H1 (cell line): ENCODE data around the gene WEE2. TPM values are rescaled to one million over a fixed set of nuclear protein-coding genes. Genes with fewer than 3 reads are reported as not detected.

Source experiments
- CTCF ChIA-PET: fragments of 300-600 bp; sonication (Branson Sonifier 250); formaldehyde crosslinking; loops from one replicate; lab custom pipeline; 2021; ENCODE audit not compliant: partially characterized antibody; lab: Charles Lee
- POLR2A ChIA-PET: fragments of 300-600 bp; sonication (Branson Sonifier 250); formaldehyde crosslinking; loops from one replicate; lab custom pipeline; 2021; ENCODE audit warnings: inconsistent platforms; ENCODE audit not compliant: partially characterized antibody; lab: Charles Lee
- DNase-seq, 2 experiments: peaks; one replicate each; pipeline versions ENCODE4 v3.0.0 to v3.0.0-alpha.2; 2010 to 2022; ENCODE audit warnings: low spot score in 2 of 2, low read depth in 1 of 2, mixed read lengths in 1 of 2
- FAIRE-seq: peaks from 2 replicates; lab custom pipeline; 2011; peaks lifted over from hg19 to GRCh38; lab: Jason Lieb, UNC
- H2AFZ ChIP-seq: 2 replicates; pipeline ENCODE4 v1.8.1; 2012; ENCODE audit warnings: low read length, inconsistent platforms
- H2AK5ac ChIP-seq: 2 replicates; pipeline ENCODE4 v1.6.1; 2013; ENCODE audit warnings: low read depth, low read length
- H2BK120ac ChIP-seq: replicated peaks from 2 replicates; pipeline ENCODE3; 2013; ENCODE audit warnings: low read depth, low read length, inconsistent platforms
- H2BK12ac ChIP-seq: 2 replicates; pipeline ENCODE4 v1.6.1; 2013; ENCODE audit warnings: low read depth, low read length
- H2BK15ac ChIP-seq: 2 replicates; pipeline ENCODE4 v1.6.1; 2013; ENCODE audit warnings: low read length
- H2BK20ac ChIP-seq: 2 replicates; pipeline ENCODE4 v1.6.1; 2013; ENCODE audit warnings: low read length
- H2BK5ac ChIP-seq: 2 replicates; pipeline ENCODE4 v1.6.1; 2013; ENCODE audit warnings: low read depth, low read length
- H3K14ac ChIP-seq: 2 replicates; pipeline ENCODE4 v1.6.1; 2013; ENCODE audit warnings: inconsistent platforms; ENCODE audit not compliant: insufficient read length
- H3K18ac ChIP-seq: 2 replicates; pipeline ENCODE4 v1.6.1; 2013; ENCODE audit warnings: low read length; ENCODE audit errors: extremely low read depth
- H3K23ac ChIP-seq: 2 replicates; pipeline ENCODE4 v1.6.1; 2013; ENCODE audit warnings: inconsistent platforms; ENCODE audit not compliant: insufficient read length
- H3K23me2 ChIP-seq: 2 replicates; pipeline ENCODE4 v1.6.1; 2013; ENCODE audit warnings: low read depth, low read length
- H3K27ac ChIP-seq: 2 replicates; pipeline ENCODE4 v1.6.1; 2011; ENCODE audit warnings: low read depth, low read length, inconsistent platforms
- H3K27me3 ChIP-seq, 4 experiments: replicated peaks in 1 of 4; 1 replicate in 1 of 4; 2 replicates in 3 of 4; pipeline versions ENCODE4 v1.6.1 to v1.8.1; 2011 to 2013; ENCODE audit warnings: low read length in 3 of 4, mild to moderate bottlenecking in 3 of 4, inconsistent platforms in 2 of 4, mixed read lengths in 2 of 4, moderate library complexity in 1 of 4; ENCODE audit not compliant: control insufficient read depth in 3 of 4, insufficient read depth in 3 of 4; ENCODE audit errors: extremely low read depth in 1 of 4
- H3K36me3 ChIP-seq, 4 experiments: 2 replicates each; pipeline versions ENCODE4 v1.6.1 to v1.8.1; 2011 to 2013; ENCODE audit warnings: mild to moderate bottlenecking in 4 of 4, low read length in 3 of 4, moderate library complexity in 2 of 4, control low read depth in 1 of 4, inconsistent platforms in 1 of 4; ENCODE audit not compliant: insufficient read depth in 4 of 4, control insufficient read depth in 2 of 4
- H3K4ac ChIP-seq: replicated peaks from 2 replicates; pipeline ENCODE3; 2013; ENCODE audit warnings: low read length, low read depth, mixed read lengths, inconsistent platforms; ENCODE audit not compliant: insufficient read length
- H3K4me1 ChIP-seq, 4 experiments: replicated peaks in 1 of 4; 1 replicate in 1 of 4; 2 replicates in 3 of 4; pipeline versions ENCODE4 v1.6.1 to v1.8.1; 2011 to 2013; ENCODE audit warnings: low read length in 3 of 4, inconsistent platforms in 2 of 4, mixed read lengths in 1 of 4; ENCODE audit not compliant: insufficient read depth in 4 of 4, control insufficient read depth in 3 of 4
- H3K4me2 ChIP-seq, 2 experiments: 2 replicates each; pipeline versions ENCODE4 v1.6.1 to v1.8.1; 2011 to 2013; ENCODE audit warnings: low read depth in 2 of 2, low read length in 2 of 2, control low read depth in 1 of 2, inconsistent platforms in 1 of 2, mild to moderate bottlenecking in 1 of 2; ENCODE audit not compliant: insufficient read depth in 1 of 2
- H3K4me3 ChIP-seq, 4 experiments: fragments of 200-600, 300-600 bp in 1 of 4; sonication (generic), shearing (Covaris generic), sonication (Bioruptor Twin) in 1 of 4; 2 replicates each; pipeline versions ENCODE4 v1.5.1 to v1.8.1; 2011 to 2016; ENCODE audit warnings: low read length in 4 of 4, low read depth in 3 of 4, control low read depth in 2 of 4, inconsistent platforms in 2 of 4, mild to moderate bottlenecking in 2 of 4, mixed read lengths in 1 of 4, moderate library complexity in 1 of 4; ENCODE audit not compliant: insufficient read depth in 2 of 4; ENCODE audit errors: extremely low read depth in 1 of 4
- H3K56ac ChIP-seq: replicated peaks from 2 replicates; pipeline ENCODE3; 2013; ENCODE audit warnings: low read depth, mild to moderate bottlenecking, mixed read lengths, low read length, inconsistent platforms; ENCODE audit not compliant: insufficient read length
- H3K79me1 ChIP-seq: 2 replicates; pipeline ENCODE4 v1.6.1; 2013; ENCODE audit warnings: low read depth, low read length, control low read depth
- H3K79me2 ChIP-seq, 2 experiments: 2 replicates each; pipeline versions ENCODE4 v1.6.1 to v1.8.1; 2012 to 2013; ENCODE audit warnings: low read length in 2 of 2, mild to moderate bottlenecking in 2 of 2, inconsistent platforms in 1 of 2; ENCODE audit not compliant: insufficient read depth in 2 of 2, control insufficient read depth in 1 of 2
- H3K9ac ChIP-seq, 4 experiments: replicated peaks in 1 of 4; 1 replicate in 1 of 4; 2 replicates in 3 of 4; pipeline versions ENCODE4 v1.6.1 to v1.8.1; 2011 to 2013; ENCODE audit warnings: low read depth in 3 of 4, low read length in 3 of 4, control low read depth in 2 of 4, mild to moderate bottlenecking in 2 of 4, moderate library complexity in 2 of 4, inconsistent platforms in 1 of 4; ENCODE audit errors: extremely low read depth in 1 of 4
- H3K9me3 ChIP-seq, 2 experiments: 2 replicates each; pipeline versions ENCODE4 v1.6.1 to v1.8.1; 2012 to 2013; ENCODE audit warnings: mild to moderate bottlenecking in 2 of 2, moderate library complexity in 2 of 2, control low read depth in 1 of 2, inconsistent platforms in 1 of 2, low read depth in 1 of 2, low read length in 1 of 2, mixed read lengths in 1 of 2; ENCODE audit not compliant: insufficient read depth in 2 of 2
- H4K20me1 ChIP-seq, 2 experiments: replicated peaks in 1 of 2; 2 replicates each; pipeline versions ENCODE3 to v1.8.1; 2011 to 2013; ENCODE audit warnings: inconsistent platforms in 2 of 2, low read length in 2 of 2, mild to moderate bottlenecking in 1 of 2; ENCODE audit not compliant: insufficient read depth in 2 of 2, control insufficient read depth in 1 of 2
- H4K5ac ChIP-seq: 2 replicates; pipeline ENCODE4 v1.6.1; 2013; ENCODE audit warnings: low read length, low read depth, mixed read lengths, inconsistent platforms; ENCODE audit not compliant: insufficient read length
- H4K8ac ChIP-seq: 2 replicates; pipeline ENCODE4 v1.8.0; 2013; ENCODE audit warnings: mild to moderate bottlenecking, moderate library complexity, low read length, inconsistent platforms; ENCODE audit not compliant: insufficient read depth; ENCODE audit errors: extremely low read depth
- H4K91ac ChIP-seq: replicated peaks from 2 replicates; pipeline ENCODE3; 2013; ENCODE audit warnings: low read length, mixed read lengths, inconsistent platforms; ENCODE audit not compliant: insufficient read length
- BCL11A ChIP-seq, 2 experiments: IDR thresholded peaks; one replicate each; pipeline ENCODE4 v1.6.1; 2011; ENCODE audit warnings: low read depth in 2 of 2, low read length in 2 of 2, mild to moderate bottlenecking in 2 of 2
- CBX5 ChIP-seq: fragments of 300-800, 300-1000 bp; sonication (generic); IDR thresholded peaks from 2 replicates; pipeline ENCODE4 v1.7.1; 2016; ENCODE audit warnings: antibody characterized with exemption, low read length, low read depth
- CEBPB ChIP-seq: IDR thresholded peaks from 2 replicates; pipeline ENCODE4 v1.6.1; 2012; ENCODE audit warnings: low read depth, low read length
- SP4 ChIP-seq: IDR thresholded peaks from 2 replicates; pipeline ENCODE4 v1.6.1; 2012; ENCODE audit warnings: low read length, inconsistent platforms
- SRF ChIP-seq: IDR thresholded peaks from 2 replicates; pipeline ENCODE4 v1.6.1; 2011; ENCODE audit warnings: mild to moderate bottlenecking, low read depth, low read length, moderate library complexity
- SUZ12 ChIP-seq: fragments of 200-600 bp; sonication (generic); IDR thresholded peaks from 2 replicates; pipeline ENCODE4 v1.6.1; 2012; ENCODE audit warnings: mild to moderate bottlenecking, inconsistent platforms, low read length, moderate library complexity, mixed read lengths
- WGBS, 2 experiments: shearing (Covaris generic) in 1 of 2; methylation state at CpG; one replicate each; pipeline versions ENCODE4 v1.1.6 to v1.1.7; 2013 to 2015; ENCODE audit warnings: low lambda C conversion rate in 2 of 2, mixed read lengths in 2 of 2, inconsistent platforms in 1 of 2, low coverage in 1 of 2, missing lambda C conversion rate in 1 of 2; ENCODE audit not compliant: insufficient replicate concordance in 2 of 2, insufficient coverage in 1 of 2, insufficient read length in 1 of 2; ENCODE audit errors: extremely low coverage in 1 of 2, missing lambda C conversion rate in 1 of 2; 5-methylcytosine and 5-hydroxymethylcytosine counted together
- long read RNA-seq, 2 experiments: library from RNA in 1 of 2; library from capped mRNA in 1 of 2; stranded (forward); transcript quantifications; one replicate each; pipeline ENCODE4 v2.0.0, GENCODE V29; 2021; ENCODE audit warnings: inconsistent platforms in 1 of 2
- polyA minus RNA-seq, 3 experiments: library from RNA; depleted of rRNA, polyadenylated mRNA; stranded (reverse); fragments of >200 nt; gene quantifications; 1 replicate in 2 of 3; 2 replicates in 1 of 3; pipeline ENCODE4 v1.2.3, GENCODE V29; 2011
- polyA plus RNA-seq, 7 experiments: library from polyadenylated mRNA; depleted of rRNA in 3 of 7; stranded (reverse) in 5 of 7; unstranded in 2 of 7; fragments of >200 nt in 5 of 7; fragments of 200-250 nt in 2 of 7; gene quantifications; 1 replicate in 5 of 7; 2 replicates in 1 of 7; 4 replicates in 1 of 7; pipeline versions ENCODE4 v1.2.1 to v1.2.3, GENCODE V29; 2011 to 2013; ENCODE audit warnings: missing spikeins in 2 of 7, mixed read lengths in 2 of 7
- total RNA-seq: library from RNA; stranded (reverse); fragmentation: NEBNext Ultra II Directional; extraction: Animal tissue kit (Norgen Biotek cat#: 25700); gene quantifications from 2 replicates; pipeline ENCODE4 v1.2.1, GENCODE V29; 2021

WEE2 gene
- not detected in 2 replicates for total RNA-seq
- polyA plus RNA-seq (2011; rRNA removed) = 0.02 TPM in 1 of 2 replicates, not detected in the other
- polyA plus RNA-seq (2011; cell fraction: cytosol; rRNA removed) = not detected
- not detected for polyA plus RNA-seq (2011; cell fraction: nucleus; rRNA removed)
- not detected in 4 replicates for polyA plus RNA-seq (2012, experiment 1 of 2)
- not detected for polyA plus RNA-seq (2012, experiment 2 of 2)
- polyA plus RNA-seq (2013, experiment 1 of 2) = 0.02 TPM
- polyA plus RNA-seq (2013, experiment 2 of 2) = 0.06 TPM
- 0.07 TPM in 1 of 2 replicates, not detected in the other for polyA minus RNA-seq (2011; rRNA and poly(A)+ RNA removed)
- polyA minus RNA-seq (2011; cell fraction: cytosol; rRNA and poly(A)+ RNA removed) = not detected
- polyA minus RNA-seq (2011; cell fraction: nucleus; rRNA and poly(A)+ RNA removed) = not detected
- long read RNA-seq, experiment 1 = 0 reads
- long read RNA-seq, experiment 2 = 0 reads

- ChIA-PET CTCF (interaction anchor here (0.5 to 3.7 kb wide), 11 partner anchors 8 to 796 kb away, joined by 3 to 15 read pairs (median 3); partner anchors contain the start of gene SSBP1), POLR2A (no interaction called here)
- Histone ChIP-seq H3K23me2 (no peaks in the 10 kb centered on the region; the same call in 1 of the 2 replicates), H2BK120ac (no peak within 1 kb of the TSS), H2AFZ (no peak within 1 kb of the TSS), H3K79me2 (no peaks in the 10 kb centered on the region), H3K36me3 (no peaks in the 10 kb centered on the region), H3K4me1 (peaks cover 0 to 8% (median 0%) of the 10 kb centered on the region in 4 experiments; a peak in 1 of 7 replicates), H3K14ac (no peak within 1 kb of the TSS), H3K9ac (no peak within 1 kb of the TSS), H3K9me3 (no peaks in the 10 kb centered on the region), H3K56ac (no peak within 1 kb of the TSS), H2BK15ac (no peak within 1 kb of the TSS), H3K4ac (no peak within 1 kb of the TSS), H2AK5ac (no peak within 1 kb of the TSS), H2BK20ac (no peak within 1 kb of the TSS), H3K18ac (no peak within 1 kb of the TSS), H4K20me1 (no peaks in the 10 kb centered on the region), H4K91ac (no peak within 1 kb of the TSS), H4K5ac (no peak within 1 kb of the TSS), H2BK5ac (no peak within 1 kb of the TSS), H2BK12ac (no peak within 1 kb of the TSS), H4K8ac (no peak within 1 kb of the TSS), H3K27ac (no peak within 1 kb of the TSS), H3K4me2 (no peak within 1 kb of the TSS), H3K4me3 (no peak within 1 kb of the TSS), H3K79me1 (no peaks in the 10 kb centered on the region), H3K23ac (no peak within 1 kb of the TSS), H3K27me3 (peaks cover 0 to 3% (median 2%) of the 10 kb centered on the region in 4 experiments; a peak in 1 of 7 replicates)
- FAIRE-seq = no peak
- no peak for DNase-seq
- TF ChIP-seq CEBPB = no peak
- no peak for TF ChIP-seq SUZ12
- no peak for TF ChIP-seq CBX5
- no peak for TF ChIP-seq SRF
- TF ChIP-seq SP4 = no peak
- no peak for TF ChIP-seq BCL11A (IDR thresholded peaks at IDR 0.05; ENCODE audit: low read depth in 2 of 2, low read length in 2 of 2)
- 87% methylated on average over 6 of the region's 6 CpGs; no CpG with 5 or more reads in 1 of the 2 experiments for WGBS, 2 experiments
Observed at GRCh38 chr7:141708351-141708750, at the start of gene WEE2. WEE2 (plus strand) TSS chr7:141708353; CDS start chr7:141708759, 406 bp downstream.
